MCF 10A (cell line): ENCODE measurements around the gene CBX2. TPM values are rescaled to one million over a fixed set of nuclear protein-coding genes. Genes with fewer than 3 reads are reported as not detected.

Experiments
- BruUV-seq: library from RNA; stranded (reverse); fragments of 400-500 nt; replicated peaks from 2 replicates; lab custom pipeline; 2021; lab: Mats Ljungman, UMichigan
- CTCF ChIA-PET: fragments of 300-600 bp; sonication (Branson Sonifier 250); formaldehyde crosslinking; extraction: SDS; loops from one replicate; lab custom pipeline; 2021; ENCODE audit warnings: antibody characterized with exemption, inconsistent platforms; lab: Yijun Ruan, JAX
- POLR2A ChIA-PET: fragments of 300-600, 350-650 bp; sonication (Branson Sonifier 250); formaldehyde crosslinking; extraction: SDS; loops from one replicate; lab custom pipeline; 2020; ENCODE audit warnings: antibody characterized with exemption, inconsistent platforms; lab: Yijun Ruan, JAX
- DNase-seq: peaks from one replicate; pipeline ENCODE4 v3.0.0-alpha.2; 2018; ENCODE audit not compliant: unreplicated experiment
- H3K27ac Mint-ChIP-seq: one replicate; pipeline ENCODE4 v1.8.0; 2022; ENCODE audit warnings: mild to moderate bottlenecking, low read depth, mixed read lengths; ENCODE audit not compliant: unreplicated experiment
- H3K27me3 Mint-ChIP-seq: one replicate; pipeline ENCODE4 v1.8.0; 2022; ENCODE audit warnings: mixed read lengths; ENCODE audit not compliant: insufficient read depth, unreplicated experiment
- H3K36me3 Mint-ChIP-seq: one replicate; pipeline ENCODE4 v1.8.0; 2022; ENCODE audit warnings: mild to moderate bottlenecking, moderate library complexity, mixed read lengths; ENCODE audit not compliant: insufficient read depth, unreplicated experiment
- H3K4me1 Mint-ChIP-seq: one replicate; pipeline ENCODE4 v1.8.0; 2022; ENCODE audit warnings: mixed read lengths; ENCODE audit not compliant: insufficient read depth, unreplicated experiment
- H3K4me3 Mint-ChIP-seq: one replicate; pipeline ENCODE4 v1.8.0; 2022; ENCODE audit warnings: mild to moderate bottlenecking, moderate library complexity, mixed read lengths; ENCODE audit not compliant: unreplicated experiment
- H3K9me3 Mint-ChIP-seq: one replicate; pipeline ENCODE4 v1.8.0; 2022; ENCODE audit warnings: mixed read lengths; ENCODE audit not compliant: unreplicated experiment
- CTCF ChIP-seq: fragments of 200-600 bp; IDR thresholded peaks from one replicate; pipeline ENCODE4 v1.8.0; 2022; ENCODE audit warnings: antibody characterized with exemption, mild to moderate bottlenecking; ENCODE audit not compliant: unreplicated experiment
- intact Hi-C: fragments of 100-400 bp; cut with micrococcal nuclease; formaldehyde crosslinking; loops from 2 replicates; pipeline ENCODE4 v1.14.1; 2022
- total RNA-seq: library from RNA; stranded (reverse); gene quantifications from 2 replicates; pipeline ENCODE4 v1.2.3, GENCODE V29; 2022

CBX2 gene
- total RNA-seq, 1 experiment from 2014 or later: 3.9 TPM

- no TSS peak for BruUV-seq
- ChIA-PET CTCF (interaction anchor here (0.5 to 1.9 kb wide), 5 partner anchors 17 to 355 kb away, joined by 3 to 8 read pairs (median 3); no protein-coding TSS in a partner anchor), POLR2A (interaction anchor here (0.5 to 1.4 kb wide), 3 partner anchors 54 to 1092 kb away, joined by 3 to 6 read pairs (median 4); partner anchors contain the start of gene CBX8)
- peaks cover 26% of the 10 kb centered on the region for H3K27me3 Mint-ChIP-seq
- no peaks in the 10 kb centered on the region for H3K9me3 Mint-ChIP-seq
- no peak for TF ChIP-seq CTCF
- no peak overlapping the region for H3K4me3 Mint-ChIP-seq
- H3K36me3 Mint-ChIP-seq: no peaks in the 10 kb centered on the region
- intact Hi-C loops: loop anchor here (1.0 to 10.0 kb wide), 3 partner anchors 34 to 173 kb away; partner anchors contain the start of gene CBX4
- H3K27ac Mint-ChIP-seq: no peak overlapping the region
- peaks cover 10% of the 10 kb centered on the region for H3K4me1 Mint-ChIP-seq
- no peak for DNase-seq
Observed at GRCh38 chr17:79742951-79743476, 34.9 kb upstream of the CBX2 start.

GRCh38 chr17:79743614-79744013 lies 34.3 kb upstream of the CBX2 start:
- Mint-ChIP-seq H3K9me3 (no peaks in the 10 kb centered on the region), H3K4me3 (no peak overlapping the region), H3K4me1 (peaks cover 10% of the 10 kb centered on the region), H3K27me3 (peaks cover 23% of the 10 kb centered on the region), H3K27ac (no peak overlapping the region), H3K36me3 (no peaks in the 10 kb centered on the region)
- BruUV-seq: no TSS peak
- ChIA-PET CTCF (interaction anchor here (0.5 to 1.9 kb wide), 6 partner anchors 13 to 546 kb away, joined by 3 to 8 read pairs (median 3); partner anchors contain the start of gene ENPP7), POLR2A (interaction anchor here (0.5 to 1.4 kb wide), 3 partner anchors 53 to 1093 kb away, joined by 3 to 6 read pairs (median 4); partner anchors contain the start of gene CBX8)
- intact Hi-C loops: loop anchor here (2.0 to 10.0 kb wide), 2 partner anchors 33 to 91 kb away; partner anchors contain the start of gene CBX4
- DNase-seq: no peak
- no peak for TF ChIP-seq CTCF

GRCh38 chr17:79745641-79746105 lies 32.3 kb upstream of the CBX2 start:
- intact Hi-C loops: loop anchor here (1.0 to 10.0 kb wide), 4 partner anchors 62 to 246 kb away; partner anchors contain the start of gene CBX4
- CTCF ChIA-PET: interaction anchor here (0.6 to 2.1 kb wide), 14 partner anchors 13 to 1805 kb away, joined by 3 to 12 read pairs (median 4); no protein-coding TSS in a partner anchor
- no peak for TF ChIP-seq CTCF
- no TSS peak for BruUV-seq
- Mint-ChIP-seq H3K36me3 (no peaks in the 10 kb centered on the region), H3K27me3 (peaks cover 3% of the 10 kb centered on the region), H3K9me3 (no peaks in the 10 kb centered on the region), H3K27ac (no peak overlapping the region), H3K4me1 (no peaks in the 10 kb centered on the region), H3K4me3 (no peak overlapping the region)
- POLR2A ChIA-PET: interaction anchor here (0.6 to 1.9 kb wide), 3 partner anchors 92 to 248 kb away, joined by 3 to 7 read pairs (median 3); no protein-coding TSS in a partner anchor
- no peak for DNase-seq

GRCh38 chr17:79746889-79747507 lies 30.9 kb upstream of the CBX2 start:
- no TSS peak for BruUV-seq
- no peak for DNase-seq
- POLR2A ChIA-PET: interaction anchor here (0.6 to 1.9 kb wide), 4 partner anchors 57 to 1155 kb away, joined by 3 to 7 read pairs (median 4); no protein-coding TSS in a partner anchor
- no peak overlapping the region for H3K27ac Mint-ChIP-seq
- no peaks in the 10 kb centered on the region for H3K36me3 Mint-ChIP-seq
- H3K27me3 Mint-ChIP-seq: no peaks in the 10 kb centered on the region
- no peak overlapping the region for H3K4me3 Mint-ChIP-seq
- intact Hi-C loops: loop anchor here (1.0 to 10.0 kb wide), 4 partner anchors 60 to 244 kb away; partner anchors contain the start of gene CBX4
- CTCF ChIA-PET: interaction anchor here (0.5 to 2.1 kb wide), 12 partner anchors 14 to 585 kb away, joined by 3 to 8 read pairs (median 3); no protein-coding TSS in a partner anchor
- no peaks in the 10 kb centered on the region for H3K9me3 Mint-ChIP-seq
- TF ChIP-seq CTCF: no peak
- H3K4me1 Mint-ChIP-seq: no peaks in the 10 kb centered on the region
